ENCODE data around the gene SLC6A8.
A peak's percentile ranks its signal among the peaks of the same experiment; 100 is the strongest.
"Not testable (repeated sequence)": the region's sequence is repeated elsewhere in the genome, so short reads cannot be mapped to it uniquely, and the experiment has no call there.

The SLC6A8 gene

DNA sequence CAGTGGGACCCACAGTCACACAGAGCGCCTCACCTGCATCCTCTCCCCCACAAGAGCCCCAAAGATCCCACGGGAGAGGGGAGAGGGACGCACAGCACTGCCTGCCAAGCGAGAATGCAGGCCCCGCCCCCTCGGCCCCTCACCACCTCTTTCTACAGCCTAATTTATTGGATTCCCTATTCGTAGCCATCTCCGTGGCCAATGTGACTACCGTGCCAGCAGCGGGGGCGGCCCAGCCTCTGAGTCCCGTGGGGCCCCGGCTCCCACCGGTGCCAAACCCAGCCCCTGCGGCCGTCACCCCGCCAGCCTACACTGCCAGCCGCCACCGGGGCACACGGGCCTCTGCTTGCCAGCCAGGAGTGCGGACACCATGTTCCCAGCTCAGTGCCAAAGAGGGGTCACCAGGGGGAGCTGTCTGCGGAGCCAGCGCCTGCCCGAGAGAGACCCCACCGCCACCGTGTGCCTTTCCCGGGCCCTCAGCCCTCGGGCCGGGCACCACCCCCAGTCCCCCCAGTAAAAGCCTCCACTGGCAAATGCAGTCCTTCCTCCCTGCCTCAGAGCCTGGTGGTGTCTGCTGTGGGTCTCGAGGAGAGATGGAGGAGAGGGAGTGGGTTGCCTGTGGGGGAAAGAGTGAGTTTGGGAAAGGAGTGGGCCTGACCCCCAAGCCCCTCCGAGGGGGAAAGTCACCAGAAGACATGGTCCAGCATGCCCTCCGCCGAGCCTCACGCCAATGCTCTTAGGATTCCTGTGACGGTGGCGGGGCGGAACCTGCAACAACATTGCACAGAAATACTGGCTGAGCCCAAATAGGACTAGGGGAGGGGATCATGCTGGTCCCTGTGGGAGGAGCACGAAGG, 56.7 kb downstream of the SLC6A8 start:
- peaks cover 11% of the 10 kb centered on the region for H3K9me3 Mint-ChIP-seq
- no peak overlapping the region for H3K27ac Mint-ChIP-seq
- H3K36me3 Mint-ChIP-seq (ENCODE audit: low read depth): no peaks in the 10 kb centered on the region
- no peaks in the 10 kb centered on the region for H3K4me1 Mint-ChIP-seq
- H3K4me3 Mint-ChIP-seq: peak overlapping the region; percentile 9 to 46 (median 19)
- peaks cover 3% of the 10 kb centered on the region for H3K27me3 Mint-ChIP-seq (ENCODE audit: low read depth)
- TF ChIP-seq CTCF (IDR thresholded peaks at IDR 0.05; ENCODE audit: unreplicated experiment in 3 of 3): no peak

DNA sequence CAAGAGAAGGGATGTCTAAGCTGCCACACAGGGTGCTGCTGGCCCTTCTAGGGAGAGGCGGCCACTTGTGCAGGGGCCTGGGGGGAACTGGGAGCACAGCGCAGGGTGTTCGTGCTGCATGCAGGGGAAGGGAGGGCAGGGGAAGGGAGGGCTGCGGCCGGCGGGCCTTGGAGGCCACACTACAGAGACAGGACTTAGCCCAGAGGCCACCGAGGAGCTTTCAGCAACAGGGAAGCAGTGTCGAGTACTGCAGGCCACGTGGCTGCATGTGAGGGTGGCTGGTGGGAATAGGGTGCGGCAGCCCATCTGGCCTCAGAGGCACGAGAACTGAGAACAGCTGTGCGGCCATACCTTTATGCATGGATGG, 57.3 kb downstream of the SLC6A8 start:
- H3K27me3 Mint-ChIP-seq (ENCODE audit: low read depth); H3K27ac Mint-ChIP-seq; H3K36me3 Mint-ChIP-seq (ENCODE audit: low read depth); H3K4me3 Mint-ChIP-seq; H3K4me1 Mint-ChIP-seq: not testable (repeated sequence)
- H3K9me3 Mint-ChIP-seq: peaks cover 17% of the 10 kb centered on the region
